Ureter (tissue), 1 donor: Measurements from ENCODE around the gene EMC6. TPM values are rescaled to one million over a fixed set of nuclear protein-coding genes. Genes with fewer than 3 reads are reported as not detected.

Experiments
- DNase-seq: peaks from one replicate; pipeline ENCODE4 v3.0.0-alpha.2; 2020; ENCODE audit warnings: low spot score
- total RNA-seq: library from RNA; stranded (reverse); gene quantifications from one replicate; pipeline ENCODE4 v1.2.4, GENCODE V29; 2023
- donor health status: DM: yes; HTN: yes; CAD: no.

EMC6 gene
- total RNA-seq, 1 donor from 2014 or later: 24.3 TPM

DNA sequence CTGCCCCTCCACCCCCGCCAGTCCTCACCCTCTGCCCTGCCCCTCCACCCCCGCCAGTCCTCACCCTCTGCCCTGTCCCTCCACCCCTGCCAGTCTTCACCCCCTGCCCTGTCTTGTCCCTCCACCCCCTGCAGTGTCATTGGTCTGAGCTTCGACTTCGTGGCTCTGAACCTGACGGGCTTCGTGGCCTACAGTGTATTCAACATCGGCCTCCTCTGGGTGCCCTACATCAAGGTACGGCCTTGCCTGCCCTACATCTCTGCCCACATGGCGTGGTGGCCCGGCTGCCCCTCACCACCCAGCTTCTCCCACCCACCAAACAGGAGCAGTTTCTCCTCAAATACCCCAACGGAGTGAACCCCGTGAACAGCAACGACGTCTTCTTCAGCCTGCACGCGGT is 12.3 kb upstream of the EMC6 start:
- no peak for DNase-seq

DNA sequence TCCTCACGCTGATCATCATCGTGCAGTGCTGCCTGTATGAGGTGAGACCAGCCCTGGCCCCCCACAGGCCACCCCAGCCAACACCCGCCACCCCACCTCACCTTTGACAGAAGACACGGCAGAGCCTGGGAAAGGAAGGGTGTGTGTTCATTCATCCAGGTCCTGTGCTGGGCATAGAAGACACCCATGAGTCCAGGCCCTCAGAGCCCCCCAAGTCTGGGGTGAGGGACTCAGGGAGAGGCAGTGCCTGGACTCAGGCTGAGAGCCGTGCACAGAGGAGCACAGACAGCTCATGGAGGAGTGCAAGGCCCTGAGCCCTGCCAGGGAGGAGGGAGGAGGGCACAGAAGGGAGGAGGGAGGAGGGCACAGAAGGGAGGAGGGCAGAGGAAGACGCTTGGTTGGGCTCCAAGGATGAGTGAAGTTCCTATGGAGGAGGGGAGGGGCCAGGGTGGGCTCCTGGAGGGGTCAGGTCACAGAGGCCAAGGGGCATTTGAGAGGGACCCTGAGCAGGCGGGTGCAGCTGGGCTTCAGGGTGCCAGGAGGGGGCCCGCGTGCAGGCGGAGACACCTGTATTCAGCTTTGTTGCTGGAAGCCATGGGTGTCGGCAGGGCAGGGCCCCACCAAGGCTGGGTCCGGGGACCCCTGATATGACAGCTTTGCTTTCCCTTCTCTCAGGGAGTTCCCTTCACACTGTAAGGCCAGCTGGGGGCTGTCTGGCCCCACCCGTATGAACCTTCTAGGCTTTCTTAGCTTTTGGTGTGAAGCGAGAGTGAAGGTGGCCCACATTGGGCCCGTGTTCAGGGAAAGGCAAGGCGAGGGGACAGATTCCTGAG is 11.6 kb upstream of the EMC6 start:
- DNase-seq: no peak

DNA sequence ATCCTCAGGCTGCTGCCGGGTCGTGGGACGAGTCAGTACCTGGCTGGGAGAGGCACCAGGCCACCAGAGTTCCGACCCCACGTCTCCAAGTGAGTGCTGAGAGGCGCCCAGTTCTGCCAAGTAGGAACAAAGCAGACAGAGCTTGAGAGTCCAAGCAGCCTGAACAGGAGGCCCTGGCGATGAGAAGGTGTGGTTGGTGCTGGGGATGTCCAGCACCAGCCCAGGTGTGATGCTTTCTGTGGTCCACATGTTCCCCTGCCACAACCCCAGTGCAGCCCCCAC is 11.1 kb upstream of the EMC6 start:
- no peak for DNase-seq

DNA sequence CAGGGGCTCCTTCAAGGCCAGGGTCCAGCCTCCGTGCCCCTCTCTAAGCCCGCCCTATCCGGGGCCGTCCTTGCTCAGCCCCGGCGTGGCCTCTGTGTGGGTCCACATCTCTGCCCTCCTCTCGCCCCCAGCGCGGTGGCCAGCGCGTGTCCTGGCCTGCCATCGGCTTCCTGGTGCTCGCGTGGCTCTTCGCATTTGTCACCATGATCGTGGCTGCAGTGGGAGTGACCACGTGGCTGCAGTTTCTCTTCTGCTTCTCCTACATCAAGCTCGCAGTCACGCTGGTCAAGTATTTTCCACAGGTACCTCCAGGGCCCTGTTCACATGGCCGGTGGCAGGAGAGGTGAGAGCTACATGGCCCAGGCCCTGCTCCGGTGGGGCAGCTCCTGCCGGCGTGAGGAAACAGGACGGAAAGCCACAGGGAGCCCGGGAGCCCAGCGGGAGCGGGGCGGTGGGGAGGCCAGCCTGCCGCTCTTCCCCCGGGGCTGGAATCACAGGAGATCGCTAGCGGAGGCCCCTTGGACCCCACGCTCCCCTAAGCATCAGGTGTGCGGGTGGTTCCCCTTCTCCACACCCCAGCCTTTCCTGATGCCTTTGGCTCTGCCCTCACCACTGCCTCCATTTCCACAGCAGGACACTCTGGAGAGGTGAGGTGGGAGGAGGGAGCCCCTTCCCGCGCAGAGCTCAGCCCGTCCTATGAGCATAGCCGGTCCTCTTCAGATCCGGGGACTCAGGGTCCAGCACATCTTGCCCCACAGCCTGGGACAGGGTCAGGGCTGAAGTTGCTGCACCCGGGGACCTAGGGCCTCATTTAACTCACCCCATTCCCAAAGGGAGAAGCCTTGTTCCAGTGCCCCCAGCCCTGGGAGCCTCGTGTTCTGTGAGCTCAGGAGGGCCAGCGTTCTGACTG is 10.5 kb upstream of the EMC6 start:
- DNase-seq: no peak

DNA sequence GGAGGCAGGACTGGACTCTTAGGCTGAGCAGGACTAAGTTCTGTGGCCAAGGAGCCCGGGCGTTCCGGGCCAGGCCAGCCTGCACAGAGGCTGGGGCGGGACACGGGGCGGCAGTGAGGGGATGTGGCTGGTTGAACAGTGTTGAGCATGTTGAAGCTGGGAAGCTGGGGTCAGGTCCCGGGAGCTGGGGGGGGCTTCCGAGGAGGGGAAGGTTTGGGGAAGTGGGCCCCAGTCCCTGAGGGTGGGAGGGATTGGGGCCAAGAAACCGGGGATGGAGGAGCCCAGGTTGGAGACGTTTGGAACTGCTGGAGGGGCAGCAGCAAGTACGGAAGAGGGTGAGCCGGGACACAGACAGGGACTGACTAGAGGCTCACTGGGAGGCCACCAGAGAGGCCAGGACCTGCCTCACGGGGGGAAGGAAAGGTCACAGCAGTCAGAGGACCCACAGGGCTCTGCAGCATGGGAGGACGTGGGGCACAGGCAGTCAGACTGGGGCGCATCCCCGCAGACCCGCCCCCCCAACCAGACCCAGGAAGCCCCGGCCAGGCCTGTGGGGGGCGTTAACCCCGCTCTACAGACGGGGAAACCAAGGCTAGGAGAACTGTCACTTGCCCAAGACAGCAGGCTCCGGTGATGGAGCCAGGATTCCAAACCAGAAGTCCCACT is 9.7 kb upstream of the EMC6 start:
- no peak for DNase-seq

DNA sequence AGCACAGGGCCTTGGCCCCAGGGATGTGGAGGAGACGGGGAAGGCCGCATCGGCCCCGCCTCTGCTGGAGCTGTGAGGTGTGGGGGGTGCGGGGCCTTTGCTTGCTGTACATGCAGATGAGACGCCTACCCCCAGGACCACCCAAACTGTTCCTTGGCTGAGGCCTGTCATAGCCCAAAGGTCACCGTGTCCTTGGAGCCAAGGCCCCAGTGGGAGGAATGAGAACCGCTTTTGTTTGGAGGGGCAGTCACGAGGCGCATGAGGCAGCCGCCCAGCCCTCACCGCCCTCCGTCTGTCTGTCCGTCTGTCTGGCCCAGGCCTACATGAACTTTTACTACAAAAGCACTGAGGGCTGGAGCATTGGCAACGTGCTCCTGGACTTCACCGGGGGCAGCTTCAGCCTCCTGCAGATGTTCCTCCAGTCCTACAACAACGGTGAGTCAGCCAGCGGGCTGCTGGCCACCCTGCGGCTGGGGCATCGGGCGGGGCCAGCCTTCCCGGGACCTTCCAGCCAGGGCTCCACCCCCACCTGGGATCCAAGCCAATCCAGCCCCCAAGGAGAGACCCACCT is 9.0 kb upstream of the EMC6 start:
- DNase-seq: peak; percentile 82

DNA sequence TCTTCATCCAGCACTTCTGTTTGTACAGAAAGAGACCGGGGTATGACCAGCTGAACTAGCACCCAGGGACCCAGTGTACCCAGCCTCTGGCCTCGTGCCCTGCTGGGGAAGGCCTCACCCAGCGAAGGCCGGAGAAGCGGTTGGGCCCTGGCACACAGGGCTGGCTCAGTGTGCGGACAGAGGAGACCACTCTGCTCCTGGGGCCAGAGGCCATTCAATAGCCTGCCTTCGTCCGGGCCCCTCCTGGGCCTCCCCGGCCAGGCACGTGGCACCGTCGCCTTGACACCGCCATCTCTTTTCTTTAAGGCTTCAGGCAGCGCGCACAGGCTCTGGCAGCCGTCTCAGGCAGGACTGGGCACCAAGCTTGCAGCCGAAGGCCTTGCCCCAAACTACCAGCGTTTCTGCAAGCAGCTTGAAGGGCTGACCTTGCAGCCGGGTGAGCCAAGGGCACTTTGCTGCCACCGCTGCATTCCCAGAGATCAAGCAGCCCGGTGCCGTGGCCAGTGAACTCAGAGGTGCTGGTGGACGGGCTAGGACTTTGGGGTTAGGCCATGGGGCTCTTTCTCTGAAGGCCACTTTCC is 8.2 kb upstream of the EMC6 start:
- DNase-seq: no peak

DNA sequence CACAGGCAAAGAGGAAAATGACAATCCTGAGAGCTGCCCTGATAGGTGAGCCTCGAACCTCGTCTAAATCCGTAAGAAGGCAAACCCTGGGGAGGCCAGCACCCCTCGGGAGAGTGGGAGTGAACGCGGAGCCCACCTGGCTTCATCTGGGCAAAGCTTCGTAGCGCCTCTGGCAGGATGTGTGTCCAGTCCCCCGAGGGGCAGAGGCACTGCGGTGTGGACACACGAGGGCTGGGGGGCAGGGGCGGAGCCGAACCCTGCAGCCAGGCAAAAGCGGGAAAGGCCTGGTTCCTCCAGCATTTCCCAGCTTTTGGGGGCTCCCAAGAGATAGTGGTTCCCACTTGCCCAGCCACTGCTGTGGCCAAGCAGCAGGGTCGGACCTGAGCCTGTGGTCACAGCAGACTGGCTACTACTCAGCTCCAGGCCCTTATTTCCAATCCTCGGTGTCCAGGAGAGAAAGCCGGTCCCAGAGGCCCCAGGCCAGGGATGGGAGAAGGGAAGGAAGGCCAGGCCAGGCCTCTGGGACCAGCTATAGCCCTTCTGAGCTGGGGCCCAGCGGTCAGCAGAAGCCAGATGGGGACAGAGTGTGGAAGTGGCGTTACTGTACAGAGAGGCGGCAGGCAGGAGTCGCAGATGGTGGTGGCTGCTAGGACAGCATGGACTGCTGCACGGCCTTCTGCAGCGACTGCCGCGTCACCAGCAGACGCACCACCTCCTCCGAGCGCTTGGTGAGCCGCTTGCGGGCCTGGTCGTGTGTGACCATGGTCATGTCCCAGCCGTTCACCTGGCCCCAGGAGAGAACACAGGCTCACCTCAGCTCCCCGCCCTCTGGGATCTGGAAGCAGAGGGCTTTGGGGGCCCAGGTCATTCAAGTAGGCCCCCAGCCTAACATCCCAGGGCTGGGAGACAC is 5.3 kb upstream of the EMC6 start:
- no peak for DNase-seq

DNA sequence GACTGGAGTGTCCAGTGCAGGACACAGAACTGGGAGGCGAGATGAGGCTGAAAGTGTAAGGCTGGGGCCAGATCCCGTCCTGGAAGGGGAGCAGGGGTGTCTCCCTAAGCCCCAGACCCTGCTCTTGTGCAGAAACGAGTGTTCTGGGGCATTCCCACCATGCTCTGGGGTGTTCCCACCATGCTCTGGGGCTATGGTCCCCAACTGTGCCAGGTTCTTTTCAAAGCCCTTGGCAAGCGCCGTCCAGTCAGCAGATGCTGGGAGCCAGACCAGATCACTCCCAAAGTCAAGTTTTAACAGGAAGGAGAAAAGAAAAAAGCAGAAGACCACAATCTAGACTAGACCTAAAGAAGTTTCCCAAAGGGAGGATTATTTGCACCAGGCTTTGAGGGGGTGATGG is 2.8 kb upstream of the EMC6 start:
- DNase-seq: no peak

DNA sequence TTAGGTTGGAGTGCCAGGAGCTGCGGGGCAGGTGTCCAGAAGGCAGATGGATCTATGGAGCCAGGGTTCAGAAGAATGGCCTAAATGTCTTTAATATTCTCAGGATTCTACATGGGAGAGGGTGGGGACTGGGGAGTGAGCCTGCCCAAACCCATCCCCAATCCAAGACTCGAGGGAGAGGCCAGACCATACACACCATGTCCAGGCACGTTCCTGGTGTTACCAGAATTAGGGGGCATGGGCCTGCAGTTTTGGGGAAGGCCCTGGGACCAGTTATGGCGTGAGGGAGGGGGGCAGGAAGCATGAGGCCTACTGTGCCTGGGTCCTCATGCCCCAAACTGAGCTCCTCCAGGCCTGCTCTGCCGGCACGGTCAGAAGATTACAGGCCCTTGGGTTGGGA is 2.1 kb upstream of the EMC6 start:
- DNase-seq: no peak

DNA sequence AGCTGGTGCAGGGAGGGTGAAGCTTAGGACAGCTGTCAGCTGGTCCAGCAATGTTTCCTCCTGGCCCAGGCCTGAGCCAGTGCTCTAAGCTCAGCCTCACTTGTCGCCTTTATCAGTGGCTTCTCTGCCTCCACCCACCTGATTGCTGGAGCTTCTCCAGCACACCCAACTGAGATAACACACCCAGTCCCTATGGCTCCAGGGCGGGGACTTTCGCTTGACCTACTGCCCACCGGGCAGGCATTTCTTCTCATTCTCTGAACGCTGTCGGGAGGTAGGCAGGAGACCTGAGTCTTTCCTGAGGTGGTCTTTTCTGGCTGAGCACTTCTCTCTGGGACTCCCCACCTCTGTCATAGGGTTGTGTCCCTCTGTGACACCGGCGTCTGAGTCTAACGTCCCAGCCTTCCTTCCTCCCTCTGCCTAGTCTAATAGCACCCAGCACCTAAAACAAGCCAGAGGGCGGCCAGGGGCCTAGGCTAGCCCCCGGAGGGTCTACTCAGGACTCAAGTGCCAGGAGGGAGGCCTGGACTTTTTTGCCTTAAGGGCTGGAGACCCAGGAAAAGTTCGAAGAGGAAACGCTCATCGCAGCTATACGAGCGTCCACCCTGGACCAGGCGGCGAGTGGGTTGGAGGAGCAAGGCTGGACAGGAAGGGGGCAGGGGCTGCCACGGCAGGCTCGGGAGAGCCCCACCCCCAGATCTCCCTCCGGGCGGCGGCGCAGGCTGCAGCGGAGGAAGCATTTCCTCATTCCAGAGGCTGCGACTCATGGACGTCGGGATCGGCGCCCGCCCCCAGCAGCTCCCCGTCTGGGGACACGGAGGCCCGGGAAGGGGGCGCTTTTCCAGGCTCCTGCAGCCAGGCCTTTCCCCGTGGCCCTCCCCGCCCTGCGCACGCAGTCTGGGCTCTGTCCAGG is 990 bp upstream of the EMC6 start:
- peak; percentile 93 for DNase-seq

DNA sequence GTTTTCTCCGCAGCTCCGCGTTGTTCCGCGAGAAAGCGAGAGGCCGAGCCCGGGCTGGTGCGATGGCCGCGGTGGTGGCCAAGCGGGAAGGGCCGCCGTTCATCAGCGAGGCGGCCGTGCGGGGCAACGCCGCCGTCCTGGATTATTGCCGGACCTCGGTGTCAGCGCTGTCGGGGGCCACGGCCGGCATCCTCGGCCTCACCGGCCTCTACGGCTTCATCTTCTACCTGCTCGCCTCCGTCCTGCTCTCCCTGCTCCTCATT is 404 bp downstream of the EMC6 start:
- DNase-seq: no peak

DNA sequence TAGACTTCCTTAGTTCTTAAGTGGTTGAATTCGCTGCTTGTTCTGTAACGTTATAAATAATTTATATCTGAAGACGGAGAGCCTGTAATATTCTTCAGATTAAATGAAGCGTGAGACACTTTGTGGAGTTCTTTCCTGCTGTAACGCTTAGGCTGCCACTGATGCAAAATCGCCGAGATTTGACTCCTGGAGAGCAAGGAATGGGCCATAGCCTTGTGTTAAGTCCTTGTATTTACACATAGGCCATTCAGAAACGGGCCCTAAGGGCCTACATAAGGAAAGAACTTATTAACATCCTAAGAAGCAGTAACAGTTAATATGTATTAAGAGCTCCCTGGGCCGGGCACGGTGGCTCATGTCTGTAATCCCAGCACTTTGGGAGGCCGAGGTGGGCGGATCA is 936 bp downstream of the EMC6 start:
- DNase-seq: no peak

DNA sequence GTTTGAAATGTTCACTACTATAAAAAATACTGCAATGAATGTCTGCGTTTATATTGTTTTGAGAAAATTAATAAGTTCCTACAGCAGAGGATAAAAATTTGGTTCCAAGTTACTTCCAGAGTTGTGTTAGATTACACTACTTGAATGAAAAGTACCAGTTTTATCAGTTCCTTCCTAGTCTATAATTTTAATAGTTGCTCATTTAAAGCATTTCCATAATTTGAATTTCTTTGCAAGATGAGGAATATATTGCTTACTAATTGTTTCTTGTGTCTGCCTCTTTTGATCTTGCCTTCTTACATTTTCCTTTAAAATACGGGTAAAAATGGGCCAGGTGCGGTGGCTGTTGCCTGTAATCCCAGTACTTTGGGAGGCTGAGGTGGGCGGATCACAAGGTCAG is 4.0 kb downstream of the EMC6 start:
- no peak for DNase-seq

DNA sequence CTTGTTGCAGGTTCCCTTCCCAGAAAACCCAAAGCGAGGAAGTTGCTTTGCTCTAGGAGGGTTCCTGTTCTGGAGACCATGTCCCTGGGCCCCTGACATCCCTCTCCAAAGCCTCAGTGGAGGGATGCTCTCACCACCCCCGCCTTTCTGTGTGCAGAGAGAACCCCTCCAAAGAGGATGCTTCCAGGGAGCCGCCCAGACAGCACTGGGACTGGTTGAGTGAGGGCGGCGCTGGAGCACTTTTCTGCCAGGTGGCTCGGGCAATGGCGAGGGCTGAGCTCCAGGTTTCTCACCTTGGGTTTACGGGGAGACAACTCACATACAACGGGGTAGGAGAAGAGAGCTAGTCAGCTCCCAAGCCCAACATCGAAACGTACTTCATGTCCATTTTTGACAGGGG is 7.3 kb downstream of the EMC6 start:
- DNase-seq: no peak

DNA sequence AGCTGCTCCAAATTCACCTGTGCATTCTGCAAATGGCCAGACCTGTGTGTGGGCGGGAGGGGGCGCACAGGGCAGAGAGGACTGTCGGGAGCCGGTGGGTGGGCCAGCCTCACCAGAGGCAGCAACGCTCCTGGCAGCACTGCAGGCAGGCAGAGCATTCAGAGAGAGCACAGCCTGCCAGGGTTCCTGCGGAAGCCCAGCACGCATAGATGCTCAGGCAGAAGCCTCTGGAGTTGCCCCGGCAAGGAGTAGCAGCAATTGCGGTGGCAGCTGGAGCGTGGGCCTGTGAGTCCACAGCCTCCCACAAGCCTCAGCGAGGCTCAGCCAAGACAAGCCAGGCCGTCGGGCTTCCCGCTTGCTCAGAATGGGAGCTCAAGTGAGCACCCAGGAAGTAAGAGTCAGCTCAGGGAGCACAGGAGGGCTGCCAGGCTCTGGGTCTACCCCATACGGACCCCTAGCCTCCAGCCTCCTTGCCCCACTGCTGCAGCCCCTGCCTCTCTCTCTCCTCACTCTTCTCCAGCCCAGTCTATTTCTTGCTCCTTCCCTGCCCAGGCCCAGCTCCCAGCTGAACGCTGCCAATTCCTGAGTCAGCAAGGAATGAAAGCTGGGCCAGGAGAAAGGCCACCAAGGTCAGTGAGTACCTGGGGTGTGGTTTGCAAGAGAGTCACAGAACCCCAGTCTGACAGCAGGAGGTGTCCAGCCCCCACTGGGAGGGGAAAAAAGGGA is 9.6 kb downstream of the EMC6 start:
- DNase-seq: no peak

DNA sequence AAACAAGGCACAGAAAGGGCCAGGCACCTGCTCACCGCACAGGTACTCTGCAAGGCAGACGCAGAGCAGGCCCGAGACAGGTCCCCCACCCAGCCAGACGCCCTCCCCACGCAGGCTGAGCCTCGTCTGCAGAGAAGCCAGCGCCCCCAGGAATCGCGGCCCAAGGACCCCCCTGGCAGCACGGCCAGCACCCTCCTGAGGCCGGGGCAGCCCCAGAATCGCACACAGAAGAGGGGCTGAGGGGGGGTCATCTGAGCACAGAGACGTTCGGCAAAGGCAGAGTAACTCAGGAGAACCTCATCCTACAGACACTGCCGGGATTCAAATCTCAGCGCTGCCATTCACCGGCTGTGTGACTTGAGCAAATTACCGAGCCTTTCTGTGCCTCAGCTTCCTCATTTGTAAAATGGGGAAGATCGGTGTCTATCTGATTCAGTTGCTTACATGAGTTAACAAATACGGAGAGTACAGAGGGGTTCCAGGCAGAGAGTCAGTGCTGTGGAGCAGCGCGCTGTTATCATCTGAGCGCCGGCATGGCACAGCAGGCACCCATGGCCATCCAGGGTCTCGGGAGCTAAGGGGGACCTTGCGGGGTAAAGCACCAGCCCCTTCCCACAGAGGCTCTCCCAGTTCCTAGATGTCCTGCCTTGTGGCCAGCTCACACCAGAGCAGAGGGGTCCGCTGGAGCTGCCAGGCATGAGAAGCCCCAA is 10.4 kb downstream of the EMC6 start:
- no peak for DNase-seq

DNA sequence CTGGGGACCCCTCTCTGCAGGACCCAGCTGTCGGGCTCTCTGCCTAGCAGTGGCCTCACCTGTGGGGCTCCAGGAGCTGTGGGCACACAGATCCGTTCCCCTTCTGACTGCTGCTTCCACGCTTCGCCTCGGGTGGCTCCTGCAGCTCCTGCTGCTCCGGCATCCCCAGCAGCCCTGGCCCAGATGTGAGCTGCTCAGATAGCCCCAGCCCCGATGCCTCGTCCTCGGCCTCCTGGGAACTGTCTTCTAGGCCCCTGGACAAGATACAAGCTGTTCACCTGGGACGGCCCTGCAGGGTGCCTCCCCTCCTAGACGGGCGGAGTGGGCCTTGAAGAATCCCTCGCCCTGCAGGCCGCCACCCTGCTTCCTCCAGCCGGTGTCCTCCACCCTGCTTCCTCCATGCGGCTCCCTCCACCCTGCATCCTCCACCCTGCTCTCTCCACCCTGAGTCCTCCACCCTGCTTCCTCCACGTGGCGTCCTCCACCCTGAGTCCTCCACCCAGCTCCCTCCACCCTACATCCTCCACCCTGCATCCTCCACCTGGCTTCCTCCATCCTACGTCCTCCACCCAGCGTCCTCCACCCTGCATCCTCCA is 11.0 kb downstream of the EMC6 start:
- DNase-seq: no peak
